Gastrocnemius medialis (tissue), 4 donors: ENCODE data around the gene CENPQ. TPM values are rescaled to one million over a fixed set of nuclear protein-coding genes. Genes with fewer than 3 reads are reported as not detected.

ENCODE experiments used
- ATAC-seq, 2 donors: fragments of 150-250 bp; one replicate each; pipeline ENCODE4 v1.9.1; 2016
- DNase-seq, 2 donors: peaks; one replicate each; pipeline ENCODE4 v3.0.0-alpha.2; 2019
- H3K27ac ChIP-seq, 4 donors: fragments of 200-600 bp; sonication (generic); 1 replicate in 1 of 4; 2 replicates in 3 of 4; pipeline ENCODE4 v1.5.1; 2016 to 2018; ENCODE audit warnings: mild to moderate bottlenecking in 2 of 4, moderate library complexity in 1 of 4
- H3K27me3 ChIP-seq, 3 donors: fragments of 200-600 bp; sonication (generic) in 2 of 3; 1 replicate in 1 of 3; 2 replicates in 2 of 3; pipeline versions ENCODE4 v1.5.1 to v1.6.0; 2016 to 2019; ENCODE audit warnings: mild to moderate bottlenecking in 1 of 3, moderate library complexity in 1 of 3
- H3K36me3 ChIP-seq, 2 donors: fragments of 200-600 bp; sonication (generic) in 1 of 2; one replicate each; pipeline ENCODE4 v1.5.1; 2017 to 2018
- H3K4me1 ChIP-seq, 2 donors: fragments of 200-600 bp; sonication (generic) in 1 of 2; one replicate each; pipeline ENCODE4 v1.5.1; 2016 to 2017; ENCODE audit warnings: mild to moderate bottlenecking in 2 of 2
- H3K4me3 ChIP-seq, 4 donors: fragments of 200-600 bp; sonication (generic) in 3 of 4; 1 replicate in 1 of 4; 2 replicates in 3 of 4; pipeline ENCODE4 v1.5.1; 2016 to 2019; ENCODE audit warnings: mild to moderate bottlenecking in 2 of 4
- H3K9me3 ChIP-seq, 3 donors: fragments of 200-600 bp; sonication (generic) in 2 of 3; 1 replicate in 1 of 3; 2 replicates in 2 of 3; pipeline ENCODE4 v1.5.1; 2016 to 2019
- CTCF ChIP-seq, 5 experiments: fragments of 450-650 bp in 3 of 5; fragments of 200-600 bp in 2 of 5; sonication (generic) in 2 of 5; IDR thresholded peaks in 4 of 5; conservative IDR thresholded peaks in 1 of 5; 1 replicate in 4 of 5; 2 replicates in 1 of 5; pipeline ENCODE4 v1.5.1; 2016 to 2019; ENCODE audit warnings: antibody characterized with exemption in 5 of 5, mild to moderate bottlenecking in 3 of 5, moderate library complexity in 3 of 5
- POLR2A ChIP-seq, 2 donors: fragments of 450-650 bp; IDR thresholded peaks; one replicate each; pipeline ENCODE4 v1.6.1; 2017; ENCODE audit warnings: antibody characterized with exemption in 2 of 2, mild to moderate bottlenecking in 2 of 2, moderate library complexity in 2 of 2
- in situ Hi-C, 4 donors: fragments of 200-750 bp; cut with MboI; loops; one replicate each; pipeline versions ENCODE4 v1.15.0 to v1.8.0; 2017; ENCODE audit warnings: low sequenced_read_pairs in 4 of 4
- intact Hi-C: fragments of 100-400 bp; cut with DNase I; formaldehyde crosslinking; loops from one replicate; pipeline ENCODE4 v1.15.1; 2023; ENCODE audit warnings: low total_unique reads
- total RNA-seq, 4 donors: library from RNA; depleted of rRNA; stranded (reverse); fragments of >200 nt; gene quantifications; one replicate each; pipeline versions ENCODE4 v1.1.0 to v1.2.3, GENCODE V29; 2016

Gene CENPQ
- total RNA-seq = 1 to 10 TPM; 1.3 to 5.0 (median 3.5) TPM

GRCh38 chr6:49462927-49463611 is at the start of gene CENPQ, which contains the start of gene MMUT:
TSS of gene CENPQ (plus strand) at chr6:49463370. CDS start at chr6:49470177, 6,807 bp downstream.
TSS of gene MMUT (minus strand) at chr6:49463253. CDS start at chr6:49459466, 3,787 bp downstream.
- peaks cover 0 to under 1% of the 10 kb centered on the region in 2 donors for H3K36me3 ChIP-seq
- H3K27ac ChIP-seq = peak within 1 kb of the TSS; percentile 86 to 91 (median 89)
- in situ Hi-C loops = no loop called here
- peak within 1 kb of the TSS; percentile 65 to 85 (median 76) for H3K4me3 ChIP-seq
- intact Hi-C loops = no loop called here
- H3K9me3 ChIP-seq = no peaks in the 10 kb centered on the region
- ATAC-seq = peak; percentile 100
- TF ChIP-seq POLR2A (IDR thresholded peaks at IDR 0.05) = peak; percentile 75 to 80
- no peak for TF ChIP-seq CTCF (IDR thresholded peaks at IDR 0.05 in 4 of 5, conservative IDR thresholded peaks at IDR 0.05 in 1 of 5)
- peak; percentile 91 to 93 for DNase-seq
- H3K27me3 ChIP-seq = no peaks in the 10 kb centered on the region
- H3K4me1 ChIP-seq = peaks cover 12 to 30% of the 10 kb centered on the region in 2 donors

GRCh38 chr6:49415358-49415757 is 47.8 kb upstream of the CENPQ start:
- ATAC-seq (no peak), DNase-seq (no peak)
- in situ Hi-C loops = loop anchor here in 3 of 4 donors (10.0 to 25.0 kb wide), 2 partner anchors 1628 to 1631 kb away; partner anchors contain the start of gene OPN5 (in 3 of the 3)
- H3K9me3 ChIP-seq = no peaks in the 10 kb centered on the region
- H3K36me3 ChIP-seq = no peaks in the 10 kb centered on the region
- H3K27ac ChIP-seq = no peak overlapping the region
- intact Hi-C loops = no loop called here
- H3K4me1 ChIP-seq = no peaks in the 10 kb centered on the region
- no peak overlapping the region for H3K4me3 ChIP-seq
- no peaks in the 10 kb centered on the region for H3K27me3 ChIP-seq
- TF ChIP-seq POLR2A (IDR thresholded peaks at IDR 0.05) (no peak), CTCF (IDR thresholded peaks at IDR 0.05 in 4 of 5, conservative IDR thresholded peaks at IDR 0.05 in 1 of 5) (no peak)

- Histone ChIP-seq H3K4me3 (no peak overlapping the region), H3K27ac (no peak overlapping the region), H3K36me3 (no peaks in the 10 kb centered on the region), H3K27me3 (no peaks in the 10 kb centered on the region), H3K9me3 (no peaks in the 10 kb centered on the region), H3K4me1 (no peaks in the 10 kb centered on the region)
- ATAC-seq (no peak), DNase-seq (no peak)
- in situ Hi-C loops (loop anchor here in 3 of 4 donors (10.0 to 25.0 kb wide), 2 partner anchors 1629 to 1631 kb away; partner anchors contain the start of gene OPN5 (in 3 of the 3)), intact Hi-C loops (no loop called here)
- TF ChIP-seq POLR2A (IDR thresholded peaks at IDR 0.05) = no peak
- no peak for TF ChIP-seq CTCF (IDR thresholded peaks at IDR 0.05 in 4 of 5, conservative IDR thresholded peaks at IDR 0.05 in 1 of 5)
Observed at GRCh38 chr6:49416195-49416594, 47.0 kb upstream of the CENPQ start.

GRCh38 chr6:49423817-49424216 is 39.4 kb upstream of the CENPQ start:
- ATAC-seq (no peak), DNase-seq (no peak)
- in situ Hi-C loops (loop anchor here in 2 of 4 donors (25.0 kb wide), 1 partner anchor 1637 kb away; the partner anchor contains the start of gene OPN5 (in 2 of the 2)), intact Hi-C loops (no loop called here)
- H3K27me3 ChIP-seq = no peaks in the 10 kb centered on the region
- TF ChIP-seq CTCF (IDR thresholded peaks at IDR 0.05 in 4 of 5, conservative IDR thresholded peaks at IDR 0.05 in 1 of 5) (no peak), POLR2A (IDR thresholded peaks at IDR 0.05) (no peak)
- no peaks in the 10 kb centered on the region for H3K9me3 ChIP-seq
- peaks cover 0 to 3% of the 10 kb centered on the region in 2 donors for H3K36me3 ChIP-seq
- no peak overlapping the region for H3K27ac ChIP-seq
- no peaks in the 10 kb centered on the region for H3K4me1 ChIP-seq
- no peak overlapping the region for H3K4me3 ChIP-seq
